Measurements from ENCODE around the gene NMUR2. TPM values are rescaled to one million over a fixed set of nuclear protein-coding genes. Genes with fewer than 3 reads are reported as not detected.
A peak's percentile ranks its signal among the peaks of the same experiment; 100 is the strongest.

The NMUR2 gene
- 1 to 10 TPM in 2 of 10 donors, under 1 TPM in 8; 0.20 to 1.6 (median 0.54) TPM for polyA plus RNA-seq (ENCODE audit: insufficient read length in 10 of 10)
- long read RNA-seq, donor 1: 0 reads
- long read RNA-seq, donor 2: 0 reads
- long read RNA-seq, donor 3: 0 reads
- long read RNA-seq, donor 4: 0 reads
- long read RNA-seq, donor 5, partial matches to known transcripts: 19 of 19 reads
- long read RNA-seq, donor 5, other reads (novel, unspliced or antisense): 0 of 19 reads
- long read RNA-seq, donor 6: 0 reads
- long read RNA-seq, donor 7, partial matches to known transcripts: 0 of 1 reads
- long read RNA-seq, donor 7, other reads (novel, unspliced or antisense): 0 of 1 reads
- long read RNA-seq, donor 8: 0 reads
- long read RNA-seq, donor 9: 0 reads

- DNase-seq: peak in 2 of 3 donors; percentile 22 to 38
Measured at GRCh38 chr5:152405145-152405544, at the start of gene NMUR2. TSS of gene NMUR2 (minus strand) at chr5:152405279. CDS start at chr5:152405113, 166 bp downstream.

GRCh38 chr5:152443935-152444334 is 38.9 kb upstream of the NMUR2 start:
- DNase-seq: no peak

- DNase-seq: no peak
Measured at GRCh38 chr5:152439791-152440190, 34.7 kb upstream of the NMUR2 start.

- no peak for DNase-seq
Measured at GRCh38 chr5:152437866-152438265, 32.8 kb upstream of the NMUR2 start.

GRCh38 chr5:152427721-152428120 is 22.6 kb upstream of the NMUR2 start:
- peak; percentile 9 to 61 (median 25) for DNase-seq

GRCh38 chr5:152425083-152425482 is 20.0 kb upstream of the NMUR2 start:
- DNase-seq: no peak

- DNase-seq: no peak
Measured at GRCh38 chr5:152424501-152424900, 19.4 kb upstream of the NMUR2 start.

GRCh38 chr5:152422081-152422480 is 17.0 kb upstream of the NMUR2 start:
- no peak for DNase-seq

GRCh38 chr5:152412129-152412528 is 7.0 kb upstream of the NMUR2 start:
- no peak for DNase-seq

- DNase-seq: no peak
Measured at GRCh38 chr5:152406082-152406481, 1.0 kb upstream of the NMUR2 start.

GRCh38 chr5:152404494-152404893 is 585 bp downstream of the NMUR2 start:
- no peak for DNase-seq

- no peak for DNase-seq
Measured at GRCh38 chr5:152403046-152403445, 2.0 kb downstream of the NMUR2 start.

- peak; percentile 28 to 63 (median 42) for DNase-seq
Measured at GRCh38 chr5:152400846-152401245, 4.2 kb downstream of the NMUR2 start.

GRCh38 chr5:152397581-152397980 is 7.5 kb downstream of the NMUR2 start:
- DNase-seq: no peak

- DNase-seq: no peak
Measured at GRCh38 chr5:152393441-152393840, 11.6 kb downstream of the NMUR2 start.

- DNase-seq: no peak
Measured at GRCh38 chr5:152389208-152389849, 15.8 kb downstream of the NMUR2 start.

- DNase-seq: no peak
Measured at GRCh38 chr5:152388610-152389009, 16.5 kb downstream of the NMUR2 start.

- no peak for DNase-seq
Measured at GRCh38 chr5:152380415-152381123, 24.5 kb downstream of the NMUR2 start.

GRCh38 chr5:152379331-152379730 is 25.7 kb downstream of the NMUR2 start:
- DNase-seq: no peak

- DNase-seq: no peak
Measured at GRCh38 chr5:152378730-152379129, 26.3 kb downstream of the NMUR2 start.

GRCh38 chr5:152376886-152377285 is 28.2 kb downstream of the NMUR2 start:
- DNase-seq: no peak

- DNase-seq: no peak
Measured at GRCh38 chr5:152374711-152375275, 30.3 kb downstream of the NMUR2 start.
